AG04449 (cell line): Measurements from ENCODE around the gene PTGDR2.
"Not testable (repeated sequence)": the region's sequence is repeated elsewhere in the genome, so short reads cannot be mapped to it uniquely, and the experiment has no call there.

ENCODE experiments used
- CTCF ChIA-PET: fragments of 350-600 bp; formaldehyde crosslinking; extraction: SDS; loops from one replicate; lab custom pipeline; 2021; ENCODE audit warnings: antibody characterized with exemption; lab: Yijun Ruan, JAX
- POLR2A ChIA-PET: fragments of 400-600, 350-600 bp; formaldehyde crosslinking; extraction: SDS; loops from one replicate; lab custom pipeline; 2020; ENCODE audit warnings: antibody characterized with exemption, inconsistent platforms; lab: Yijun Ruan, JAX
- DNase-seq: peaks from one replicate; pipeline ENCODE4 v3.0.0-alpha.2; 2010; ENCODE audit warnings: low read depth, low spot score
- H3K4me3 ChIP-seq: 2 replicates; pipeline ENCODE4 v1.5.1; 2011; ENCODE audit warnings: low read depth, mild to moderate bottlenecking, control low read depth, low read length
- CTCF ChIP-seq: IDR thresholded peaks from one replicate; pipeline ENCODE4 v1.5.1; 2011; ENCODE audit warnings: mild to moderate bottlenecking, moderate library complexity, low read length, control low read depth, inconsistent platforms; ENCODE audit not compliant: insufficient read depth; ENCODE audit errors: missing control alignments

PTGDR2 gene

DNA sequence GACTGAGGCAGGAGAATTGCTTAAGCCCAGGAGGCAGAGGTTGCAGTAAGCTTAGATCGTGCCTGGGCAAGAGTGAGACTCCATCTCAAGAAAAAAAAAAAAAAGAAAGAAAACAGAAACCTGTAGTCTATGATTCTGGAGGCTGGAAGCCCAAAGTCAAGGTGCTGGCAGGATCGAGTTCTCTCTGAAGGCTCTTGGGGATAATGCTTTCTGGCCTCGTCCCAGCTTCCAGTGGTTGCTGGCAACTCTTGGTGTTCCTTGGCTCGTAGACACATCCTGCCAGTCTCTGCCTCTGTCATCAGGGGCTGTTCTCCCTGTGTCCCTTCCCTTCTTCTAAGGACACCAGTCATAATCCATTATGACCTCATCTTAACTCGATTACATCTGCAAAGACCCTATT lies 30.6 kb downstream of the PTGDR2 start:
- ChIA-PET POLR2A (no interaction called here), CTCF (interaction anchor here (29.1 kb wide), 1 partner anchor 71 kb away, joined by 1087 read pairs; the partner anchor contains the start of gene PRPF19)
- H3K4me3 ChIP-seq = no peak overlapping the region
- DNase-seq = no peak
- TF ChIP-seq CTCF = no peak

DNA sequence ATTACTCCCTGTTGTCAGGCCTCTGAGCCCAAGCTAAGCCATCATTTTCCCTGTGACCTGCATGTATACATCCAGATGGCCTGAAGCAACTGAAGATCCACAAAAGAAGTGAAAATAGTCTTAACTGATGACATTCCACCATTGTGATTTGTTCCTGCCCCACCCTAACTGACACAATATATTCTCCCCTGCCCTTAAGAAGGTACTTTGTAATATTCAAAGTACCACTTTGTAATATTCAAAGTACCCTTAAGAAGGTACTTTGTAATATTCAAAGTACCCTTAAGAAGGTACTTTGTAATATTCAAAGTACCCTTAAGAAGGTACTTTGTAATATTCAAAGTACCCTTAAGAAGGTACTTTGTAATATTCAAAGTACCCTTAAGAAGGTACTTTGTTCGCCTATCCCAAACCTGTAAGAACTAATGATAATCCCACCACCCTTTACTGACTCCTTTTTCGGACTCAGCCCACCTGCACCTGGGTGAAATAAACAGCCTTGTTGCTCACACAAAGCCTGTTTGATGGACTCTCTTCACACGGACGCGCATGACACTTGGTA lies 31.9 kb downstream of the PTGDR2 start:
- CTCF ChIA-PET = interaction anchor here (0.6 to 29.1 kb wide), 2 partner anchors 72 to 167 kb away, joined by 4 to 1087 read pairs; partner anchors contain the start of gene PRPF19
- POLR2A ChIA-PET, DNase-seq, H3K4me3 ChIP-seq: not testable (repeated sequence)

GRCh38 chr11:60821827-60822599 lies 33.7 kb downstream of the PTGDR2 start:
- POLR2A ChIA-PET = no interaction called here

DNA sequence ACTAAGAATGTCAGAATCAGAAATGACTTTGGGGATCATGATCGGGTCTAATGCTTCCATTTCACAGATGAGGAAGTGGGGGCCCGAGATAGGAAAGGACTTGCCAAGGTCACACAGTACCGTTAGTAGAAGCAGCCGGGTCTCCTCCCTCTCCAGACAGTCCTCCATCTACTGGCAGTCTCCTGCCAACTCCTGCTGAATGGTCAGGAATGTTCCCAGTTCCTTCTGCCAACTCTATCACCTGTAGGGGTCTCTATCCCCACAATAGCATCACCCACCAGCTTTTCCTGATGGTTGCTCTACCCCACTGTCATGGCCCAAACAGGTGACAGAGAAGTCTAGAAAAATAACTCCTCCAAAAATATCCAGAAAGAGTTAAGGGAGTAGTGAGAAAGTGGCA lies 37.7 kb downstream of the PTGDR2 start:
- TF ChIP-seq CTCF = no peak
- no peak overlapping the region for H3K4me3 ChIP-seq
- no peak for DNase-seq
- CTCF ChIA-PET = no interaction called here
- POLR2A ChIA-PET = no interaction called here

More at GRCh38 chr11:60821827-60822599, 33.7 kb downstream of the PTGDR2 start:
- no peak for DNase-seq
- CTCF ChIA-PET = interaction anchor here (1.1 to 5.2 kb wide), 5 partner anchors 9 to 83 kb away, joined by 3 to 38 read pairs (median 4); no protein-coding TSS in a partner anchor
- no peak for TF ChIP-seq CTCF
- no peak overlapping the region for H3K4me3 ChIP-seq

- no peak for DNase-seq
- CTCF ChIA-PET = interaction anchor here (1.0 to 1.2 kb wide), 3 partner anchors 12 to 83 kb away, joined by 3 to 5 read pairs (median 3); no protein-coding TSS in a partner anchor
- H3K4me3 ChIP-seq = no peak overlapping the region
- no peak for TF ChIP-seq CTCF
- POLR2A ChIA-PET = no interaction called here
Observed at GRCh38 chr11:60816590-60817157, 39.1 kb downstream of the PTGDR2 start.

DNA sequence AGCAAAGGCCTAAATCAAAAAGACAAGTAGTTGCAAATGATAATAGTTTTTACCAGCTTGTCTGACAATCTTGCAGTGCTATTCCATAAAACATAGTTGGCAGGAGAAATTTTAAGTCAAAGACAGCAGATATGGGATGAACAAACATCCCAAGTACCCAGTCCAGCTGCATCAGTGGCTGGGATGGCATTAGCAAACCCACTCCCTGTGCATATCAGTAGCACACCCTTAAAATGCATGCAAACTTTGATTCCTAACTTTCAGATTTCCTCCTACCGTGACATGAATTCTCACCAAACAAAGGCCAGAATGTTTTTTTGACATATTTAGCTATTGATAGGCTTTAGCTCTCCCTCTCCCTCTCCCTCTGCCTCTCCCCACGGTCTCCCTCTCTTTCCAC lies 41.6 kb downstream of the PTGDR2 start:
- CTCF ChIA-PET = no interaction called here
- no peak for DNase-seq
- TF ChIP-seq CTCF = no peak
- POLR2A ChIA-PET = no interaction called here
- no peak overlapping the region for H3K4me3 ChIP-seq
